ENCODE data around the gene RNF17.

Gene RNF17

DNA sequence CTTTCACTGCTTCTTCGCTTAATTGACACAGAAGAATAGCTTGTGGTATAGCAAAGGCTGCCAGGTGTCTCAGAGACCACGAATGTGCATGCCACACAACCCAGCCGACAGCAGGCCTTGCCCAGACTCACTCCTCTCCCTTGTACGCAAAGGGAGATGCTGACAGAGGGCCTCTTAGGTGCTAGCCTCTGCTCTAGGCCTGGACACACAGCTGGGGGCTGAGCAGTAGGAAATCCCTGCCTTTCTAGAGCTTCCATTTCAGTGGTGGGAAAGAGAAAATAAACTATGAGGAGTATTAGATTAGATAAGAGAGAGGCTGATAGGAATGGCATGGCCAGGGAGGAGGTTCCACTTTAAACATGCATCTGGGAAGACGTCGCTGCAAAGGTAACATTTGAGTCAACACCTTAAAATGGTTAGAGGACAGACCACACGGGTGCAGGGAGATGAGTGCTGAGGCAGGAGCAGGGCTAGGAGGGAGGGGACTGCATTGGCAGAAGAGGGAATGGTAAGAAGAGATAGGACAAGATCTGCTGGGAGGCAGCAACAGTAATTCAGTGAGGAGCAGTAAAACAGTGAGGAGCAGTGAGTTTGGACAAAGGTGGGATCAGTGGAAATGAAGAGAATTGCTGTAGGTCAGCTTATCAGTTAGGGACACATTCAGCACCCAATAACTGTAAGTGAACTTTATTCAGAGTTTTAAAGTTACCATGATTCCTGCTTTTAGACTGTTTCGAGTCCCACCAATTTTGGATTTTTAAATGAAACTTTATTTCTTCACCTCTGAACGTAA lies 100.0 kb downstream of the RNF17 start:
- no peak for DNase-seq

- DNase-seq, result no peak
These were observed 100.6 kb downstream of the RNF17 start for GRCh38 chr13:24864579-24864978.

- peak; percentile 17 for DNase-seq
These were observed 101.4 kb downstream of the RNF17 start for GRCh38 chr13:24865163-24865953.

DNA sequence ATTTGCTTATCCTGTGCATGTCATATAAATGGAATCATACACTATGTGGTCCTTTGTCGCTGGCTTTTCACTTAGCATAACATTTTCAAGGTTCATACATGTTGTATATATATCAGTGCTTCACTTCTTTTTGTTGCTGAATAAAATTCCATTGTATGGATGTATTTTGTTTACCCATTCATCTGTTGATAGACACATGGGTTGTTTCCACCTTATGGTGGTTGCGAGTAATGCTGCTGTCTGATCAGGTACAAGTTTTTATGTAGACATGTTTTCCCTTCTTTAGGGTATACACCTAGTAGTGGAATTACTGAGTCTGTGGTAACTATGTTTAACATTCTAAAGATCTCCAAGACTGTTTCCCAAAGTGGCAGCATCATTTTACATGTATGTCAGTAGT lies 102.5 kb downstream of the RNF17 start:
- DNase-seq, result no peak

DNA sequence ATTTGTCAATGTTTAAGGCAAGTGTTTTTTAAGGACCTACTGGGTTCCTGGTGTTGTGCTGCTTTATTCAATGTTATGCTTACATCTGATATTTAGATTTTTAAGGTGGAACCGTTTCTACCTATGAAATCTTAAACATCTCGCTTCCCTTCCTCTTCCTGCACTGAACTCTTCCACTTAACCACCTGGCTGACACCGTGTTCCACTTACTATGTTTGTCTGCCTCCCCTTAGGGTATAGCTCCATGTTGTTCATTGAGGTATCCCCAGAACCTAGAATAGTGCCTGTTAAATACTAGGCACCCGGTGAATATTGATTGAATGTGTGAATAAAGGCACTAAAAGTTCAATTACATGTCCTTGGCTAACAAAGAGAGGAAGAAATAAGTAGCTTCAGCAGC lies 104.9 kb downstream of the RNF17 start:
- no peak for DNase-seq

DNA sequence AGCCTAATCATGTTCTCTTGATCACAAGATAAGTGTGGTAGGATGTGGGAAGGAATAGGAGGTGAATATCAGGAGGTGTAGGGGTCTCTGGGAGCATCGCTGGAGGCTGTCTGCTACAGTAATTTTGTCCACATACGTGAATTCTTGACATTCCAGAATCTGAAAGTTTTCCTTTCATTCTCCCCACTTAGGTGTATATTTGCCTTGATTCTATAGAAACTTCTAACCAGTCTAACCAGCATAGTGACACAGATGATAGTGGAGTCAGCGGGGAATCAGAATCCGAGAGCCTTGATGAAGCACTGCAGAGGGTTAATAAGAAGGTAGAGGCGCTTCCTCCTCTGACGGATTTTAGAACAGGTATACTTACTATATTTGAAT lies 106.4 kb downstream of the RNF17 start:
- no peak for DNase-seq

GRCh38 chr13:24875566-24875965 lies 111.6 kb downstream of the RNF17 start:
- DNase-seq, result no peak

DNA sequence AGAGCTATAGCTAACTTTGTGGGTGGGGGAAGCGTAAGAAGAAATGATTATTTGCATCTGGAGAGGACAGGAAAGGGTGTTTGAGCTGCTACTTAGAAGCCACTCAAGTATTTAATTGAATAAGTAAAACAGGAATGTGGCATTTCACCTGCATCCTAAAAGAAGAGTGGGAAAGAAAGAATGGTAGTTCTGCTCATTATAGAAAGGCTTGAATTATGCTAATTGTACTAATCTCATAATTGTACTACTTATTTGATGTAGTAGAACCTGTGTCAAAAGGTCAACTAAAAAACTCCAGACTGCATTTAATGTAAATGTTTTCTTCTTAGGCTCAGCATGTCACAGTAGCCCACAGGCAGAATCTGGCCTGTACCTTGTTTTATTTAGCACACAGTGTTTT lies 113.6 kb downstream of the RNF17 start:
- no peak for DNase-seq

GRCh38 chr13:24878340-24878739 lies 114.4 kb downstream of the RNF17 start:
- no peak for DNase-seq

DNA sequence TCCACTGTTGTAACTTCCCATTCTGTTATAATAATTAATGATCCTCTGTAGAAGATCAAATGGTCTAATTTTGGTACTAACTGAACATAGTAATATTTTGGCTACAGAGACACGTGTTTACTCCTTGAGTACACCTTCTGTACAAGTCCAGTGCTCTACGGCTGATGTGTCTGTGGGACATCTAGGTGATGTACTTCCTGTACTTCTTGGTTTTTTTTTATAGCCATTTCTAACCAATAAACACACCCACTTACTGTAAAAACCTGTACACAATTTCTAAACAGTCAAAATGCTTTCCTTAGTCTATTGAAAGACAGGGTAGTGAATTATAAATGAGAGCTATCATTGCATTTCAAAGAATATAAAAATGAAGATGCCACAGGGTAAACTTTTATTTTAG lies 118.7 kb downstream of the RNF17 start:
- no peak for DNase-seq

DNA sequence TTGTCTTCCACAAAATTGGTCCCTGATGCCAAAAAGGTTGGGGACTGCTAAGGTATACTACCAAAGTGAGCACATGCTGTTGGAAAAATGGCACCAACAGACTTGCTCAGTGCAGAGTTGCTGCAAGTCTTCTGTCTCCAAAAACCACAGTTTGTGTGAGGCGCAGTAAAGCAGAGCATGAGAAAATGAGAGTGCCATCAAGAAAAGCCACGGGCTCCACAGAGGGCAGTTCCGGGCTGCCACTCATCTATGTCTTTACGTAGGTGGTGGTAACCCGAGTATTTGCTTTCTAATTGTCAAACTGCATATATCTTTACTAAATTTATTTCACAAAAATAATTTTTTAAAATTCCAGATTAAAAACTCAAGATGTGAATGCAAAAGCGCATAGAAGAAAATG lies 123.8 kb downstream of the RNF17 start:
- DNase-seq, result no peak

GRCh38 chr13:24888291-24888931 lies 124.4 kb downstream of the RNF17 start:
- DNase-seq, result no peak

DNA sequence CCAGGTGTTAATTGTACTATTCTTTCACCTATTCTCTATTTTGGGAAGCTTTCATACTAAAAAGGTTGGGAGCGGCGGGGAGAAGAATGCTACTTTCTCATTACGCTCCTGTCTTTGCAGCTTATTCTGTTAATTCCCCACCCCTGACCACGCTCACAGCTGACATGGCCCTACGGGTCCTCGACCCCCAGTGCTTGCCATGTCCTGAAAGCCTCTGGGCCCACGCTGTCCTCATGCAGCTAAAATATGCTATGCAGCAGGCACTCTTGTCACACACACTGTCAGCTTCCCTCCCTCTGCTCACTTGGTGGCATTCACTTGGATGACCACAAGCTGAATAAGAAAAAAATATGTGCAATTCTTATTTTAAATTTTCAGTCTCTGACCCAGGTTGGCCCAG lies 126.3 kb downstream of the RNF17 start:
- DNase-seq, result no peak

- DNase-seq, result no peak
These were observed 127.6 kb downstream of the RNF17 start for GRCh38 chr13:24891476-24892108.

DNA sequence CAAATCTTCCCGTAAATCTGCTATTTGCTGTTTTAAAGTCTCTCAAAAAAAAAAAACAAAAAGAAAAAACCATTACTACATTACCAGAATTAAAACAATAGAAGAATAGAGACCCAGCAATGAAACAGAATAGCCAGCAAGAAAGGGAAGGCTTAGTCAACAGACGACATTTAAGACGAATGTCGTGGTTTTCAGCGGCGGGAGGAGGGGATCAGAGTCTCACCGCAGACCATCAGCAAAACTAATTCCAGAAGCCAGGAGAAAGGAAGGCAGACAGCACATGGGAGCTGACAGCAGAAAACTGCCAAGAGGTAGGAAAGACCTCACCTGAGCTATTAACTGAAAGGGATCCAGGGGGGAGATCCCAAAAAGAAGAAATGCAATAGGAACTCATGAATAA lies 128.9 kb downstream of the RNF17 start:
- no peak for DNase-seq

DNA sequence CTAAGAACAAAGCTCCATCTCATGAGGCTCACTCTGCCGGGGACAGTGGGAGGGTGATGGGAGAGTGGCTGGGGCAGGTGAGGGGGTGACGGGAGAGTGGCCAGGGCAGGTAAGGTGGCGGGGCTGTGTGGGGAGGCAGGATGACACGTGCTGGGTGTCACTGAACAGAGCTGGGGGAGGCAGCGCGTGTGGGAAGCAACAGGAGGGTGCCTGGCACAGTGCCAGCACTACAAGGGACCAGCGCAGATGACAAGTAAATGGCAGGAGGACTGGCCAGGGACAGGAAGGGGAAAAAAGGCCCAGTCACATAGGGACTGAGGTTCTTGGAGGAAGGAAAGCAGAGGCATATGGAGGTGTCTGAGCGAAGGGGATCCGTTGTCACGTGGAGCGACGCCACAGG lies 129.9 kb downstream of the RNF17 start:
- no peak for DNase-seq

DNA sequence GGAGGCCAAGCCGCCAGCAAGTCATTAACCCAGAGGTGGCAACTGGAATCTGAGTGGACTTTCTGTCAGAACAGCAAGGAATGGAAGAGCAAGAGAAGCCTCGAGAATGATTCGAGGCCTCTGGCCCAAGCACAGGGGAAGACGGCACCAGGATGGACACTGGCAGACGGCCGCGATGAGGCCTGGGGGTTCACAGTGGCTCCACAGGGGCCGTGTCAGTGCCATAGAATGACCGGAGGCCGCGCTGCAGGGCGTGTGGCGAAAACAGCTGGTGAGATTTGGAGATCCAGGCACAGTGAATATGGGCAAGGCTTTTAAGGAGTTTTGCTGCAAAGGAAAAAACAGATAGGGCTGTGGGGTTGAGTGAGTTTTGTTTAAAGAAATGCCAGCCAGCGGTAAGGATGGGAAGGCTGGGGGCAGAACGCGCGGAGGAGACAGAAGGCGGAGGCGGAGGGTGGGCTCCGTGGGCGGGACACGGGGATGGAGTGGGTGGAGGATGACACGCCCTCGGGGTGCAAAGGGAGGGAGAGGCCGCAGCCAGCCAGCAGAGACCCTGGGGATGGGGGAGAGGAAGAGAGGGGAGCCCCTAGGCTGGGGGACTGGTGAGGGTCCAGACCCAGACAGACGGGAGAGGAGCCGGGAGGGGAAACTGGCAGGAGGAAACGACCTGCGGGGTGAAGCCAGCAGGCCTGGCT lies 130.5 kb downstream of the RNF17 start:
- DNase-seq, result no peak

- DNase-seq, result no peak
These were observed 131.0 kb downstream of the RNF17 start for GRCh38 chr13:24894972-24895300.

DNA sequence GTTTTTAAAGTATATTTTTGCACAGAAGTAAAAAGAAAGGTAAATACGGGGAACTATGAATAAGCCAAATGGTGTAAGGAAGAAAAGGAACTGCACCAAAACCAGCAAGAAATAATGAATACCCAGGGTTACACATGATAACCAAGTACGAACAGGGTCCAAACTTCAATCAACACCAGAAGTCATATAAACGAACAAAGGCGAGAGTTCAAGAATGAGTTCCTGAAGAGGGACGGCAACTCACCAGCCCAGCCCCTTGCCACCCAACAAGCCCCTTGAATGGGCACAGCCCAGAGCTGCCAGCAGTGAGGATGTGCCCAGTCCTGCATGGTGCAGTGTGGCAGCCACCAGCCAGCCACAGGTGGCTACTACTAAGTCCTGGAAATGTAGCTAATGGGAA lies 132.1 kb downstream of the RNF17 start:
- no peak for DNase-seq

DNA sequence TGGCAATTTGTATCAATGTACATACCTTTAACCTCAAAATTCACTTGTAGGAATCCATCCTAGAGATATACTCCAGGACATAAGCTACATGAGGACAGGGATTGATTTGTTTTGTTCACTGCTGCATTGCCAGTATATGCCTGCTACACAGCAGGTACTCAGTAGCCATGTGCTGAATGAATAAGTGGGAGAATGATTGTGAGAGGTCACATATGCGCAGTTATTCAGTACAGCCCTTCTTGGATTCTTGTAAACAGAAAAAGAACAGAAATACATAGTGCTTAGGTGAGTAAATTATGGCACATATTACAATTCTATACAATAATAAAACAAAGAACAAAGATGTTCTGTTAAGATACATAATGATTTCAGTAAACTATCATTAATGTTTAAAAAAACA lies 133.3 kb downstream of the RNF17 start:
- DNase-seq, result no peak

GRCh38 chr13:24899601-24900000 lies 135.6 kb downstream of the RNF17 start:
- no peak for DNase-seq

DNA sequence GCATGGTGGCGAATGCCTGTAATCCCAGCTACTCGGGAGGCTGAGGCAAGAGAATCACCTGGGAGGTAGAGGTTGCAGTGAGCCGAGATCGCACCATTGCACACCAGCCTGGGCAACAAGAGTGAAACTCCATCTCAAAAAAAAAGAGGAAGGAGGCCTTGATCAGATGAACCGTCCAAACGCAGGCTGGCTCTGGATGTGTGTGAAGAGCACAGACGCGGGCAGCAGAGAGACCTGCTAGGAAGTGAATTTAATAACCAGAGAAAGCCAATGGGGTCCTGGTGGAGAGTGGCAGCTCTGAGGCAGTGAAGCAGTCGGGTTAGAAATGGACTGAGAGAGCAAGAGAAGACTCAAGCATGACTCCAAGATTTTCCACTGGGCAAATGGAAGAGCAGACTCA lies 136.5 kb downstream of the RNF17 start:
- peak; percentile 4 for DNase-seq

DNA sequence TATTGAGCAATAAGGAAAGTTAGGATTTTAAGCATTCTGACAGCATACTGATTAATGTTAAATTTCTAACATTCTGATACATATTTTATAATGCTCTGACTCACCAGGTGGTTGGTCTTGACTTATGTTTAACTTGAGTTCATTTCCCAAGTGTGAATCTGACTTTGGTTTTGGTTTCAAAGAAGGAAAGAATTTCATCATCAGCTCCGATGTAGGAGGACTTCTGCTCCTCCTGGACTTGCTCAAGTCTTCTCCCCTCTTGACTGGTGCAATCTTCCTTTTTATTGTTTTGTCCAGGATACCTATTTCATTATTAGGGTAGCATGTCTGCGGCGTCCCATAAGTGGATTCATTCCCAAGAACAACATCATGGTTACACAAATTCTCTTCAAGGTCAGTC lies 141.3 kb downstream of the RNF17 start:
- DNase-seq, result peak; percentile 93
